ENCODE measurements around the gene SPATA20. TPM values are rescaled to one million over a fixed set of nuclear protein-coding genes. Genes with fewer than 3 reads are reported as not detected.

SPATA20 gene
- total and polyA plus RNA-seq, 2 of the 8 experiments (the other 6 are each of a cell fraction or from before 2014, with no cell fraction given), result 16.2 to 17.5 TPM

GRCh38 chr17:50519141-50519834, 27.7 kb upstream of the SPATA20 start (continued):
- TF ChIP-seq CHD7 (IDR thresholded peaks at IDR 0.05; ENCODE audit: insufficient replicate concordance, low read length) (no peak), GABPA (IDR thresholded peaks at IDR 0.05; ENCODE audit: borderline replicate concordance, insufficient read depth, low read length) (no peak), BCL11A (IDR thresholded peaks at IDR 0.05; ENCODE audit: low read depth in 2 of 2, low read length in 2 of 2) (no peak)
